ENCODE results near the gene SIL1.

The SIL1 gene

DNA sequence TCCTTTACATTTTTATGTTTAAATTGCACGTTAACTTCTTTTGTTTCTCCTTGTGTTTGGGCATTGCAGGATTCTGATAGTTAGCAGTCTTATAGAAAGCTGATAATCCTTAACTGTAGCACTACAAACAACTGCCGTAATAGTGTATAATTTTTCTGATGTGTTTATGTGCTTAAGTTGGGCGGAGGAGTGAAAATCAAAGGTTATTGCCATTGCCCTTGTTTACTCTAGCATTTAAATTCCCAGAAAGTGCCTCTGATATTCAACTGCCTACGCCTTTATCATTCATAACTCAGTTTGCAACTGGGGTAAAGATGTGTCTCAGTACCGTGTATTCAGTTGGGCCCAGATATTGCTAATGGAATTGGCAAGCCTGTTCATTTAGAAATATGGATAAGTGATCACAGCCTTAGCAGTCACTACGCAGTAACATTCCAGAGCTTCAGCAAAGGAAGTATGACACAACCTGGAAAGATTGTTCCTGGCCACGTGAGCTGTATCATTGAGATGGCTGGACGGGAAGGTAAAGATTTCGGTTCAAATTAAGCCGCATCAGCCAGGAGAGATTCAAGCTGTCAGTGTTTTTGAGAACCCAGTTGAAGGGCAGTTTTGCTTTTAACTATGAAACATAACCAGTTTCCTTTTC, 294.9 kb downstream of the SIL1 start:
- DNase-seq, result no peak

DNA sequence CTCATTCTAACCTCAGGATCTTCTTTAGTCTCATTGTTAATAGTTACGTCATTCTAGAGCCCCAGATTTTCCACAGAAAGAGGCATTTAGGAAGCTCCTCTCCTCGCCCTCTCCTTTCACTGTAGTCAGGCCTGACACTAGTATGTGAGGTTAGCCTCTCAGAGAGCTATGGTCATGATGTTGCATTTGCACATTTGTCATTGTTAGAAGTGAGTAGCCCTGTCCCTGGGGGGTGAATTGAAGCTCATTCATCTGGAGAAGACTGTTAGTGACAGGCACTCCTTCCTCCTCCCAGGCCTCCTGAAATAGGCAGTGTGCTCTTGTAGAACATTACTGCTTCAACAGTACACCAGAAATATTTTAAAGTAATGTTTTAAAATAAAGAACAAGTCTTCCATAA, 296.5 kb downstream of the SIL1 start:
- DNase-seq, result no peak

DNA sequence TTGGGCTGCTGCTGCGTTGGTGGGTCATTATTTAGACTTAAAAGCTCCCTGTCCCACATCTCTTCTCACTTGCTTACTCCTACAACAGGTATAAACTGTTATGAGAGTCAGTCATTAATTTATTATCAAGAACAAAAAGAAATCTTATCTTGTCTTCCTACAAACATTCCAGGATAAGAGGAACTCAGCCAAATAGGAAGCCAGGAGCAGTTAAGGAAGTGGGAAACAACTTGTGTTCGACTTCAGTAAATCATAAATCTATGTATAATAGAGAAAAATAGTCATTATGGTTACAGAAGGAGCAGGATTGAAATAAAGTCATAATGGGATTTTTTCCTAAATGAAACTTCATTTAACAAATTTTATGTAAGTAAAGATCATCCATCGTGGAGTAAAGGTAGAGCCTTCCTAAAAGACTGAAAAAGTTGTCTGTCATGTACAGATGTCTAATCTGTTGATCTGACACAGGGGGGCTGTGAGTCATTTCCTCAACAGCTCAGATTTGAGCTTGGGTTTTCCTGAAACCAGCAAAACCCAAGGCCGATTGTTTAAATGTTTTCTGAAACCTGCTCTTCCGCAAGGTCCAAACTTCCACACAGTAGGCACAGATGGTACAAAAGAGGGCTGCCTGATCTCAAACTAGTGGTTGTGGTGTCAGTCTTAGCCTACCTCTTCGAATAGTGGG, 297.7 kb downstream of the SIL1 start:
- DNase-seq, result no peak

DNA sequence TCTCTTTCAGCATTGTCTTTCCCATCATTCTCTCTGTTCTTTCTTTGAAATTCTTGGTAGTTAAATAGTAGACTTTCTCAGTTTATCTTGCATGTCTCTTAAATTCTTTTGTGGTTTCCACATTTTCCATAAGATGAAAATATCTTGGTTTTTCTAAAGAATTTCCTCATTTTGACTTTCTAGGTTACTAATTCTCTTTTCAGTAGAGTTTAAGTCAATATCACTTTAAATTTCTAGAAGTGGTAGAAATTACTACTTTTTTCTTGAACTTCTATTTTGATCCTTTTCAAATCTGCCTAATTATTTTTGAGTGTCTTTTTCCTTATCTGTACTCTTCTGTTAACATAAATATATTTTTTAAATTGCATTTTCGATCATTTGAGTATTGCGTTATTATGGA, 299.4 kb downstream of the SIL1 start:
- no peak for DNase-seq

DNA sequence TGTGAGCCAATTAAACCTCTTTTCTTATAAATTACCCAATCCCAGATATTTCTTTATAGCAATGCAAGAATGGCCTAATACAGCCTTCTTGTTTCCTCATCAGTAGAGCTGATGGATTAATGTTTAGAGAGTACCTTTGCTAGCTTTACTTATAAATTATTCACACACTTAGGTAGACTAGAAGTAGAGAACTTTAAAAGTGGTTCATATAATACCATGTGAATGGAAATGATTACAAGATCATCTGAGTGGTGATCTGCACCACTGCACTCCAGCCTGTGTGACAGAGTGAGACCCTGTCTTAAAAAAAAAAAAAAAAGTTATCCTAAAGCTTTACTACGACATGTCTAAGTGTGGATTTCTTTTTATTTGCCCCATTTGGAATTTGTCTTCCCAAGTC, 299.9 kb downstream of the SIL1 start:
- no peak for DNase-seq
